Fibroblast of the aortic adventitia (primary cell): Measurements from ENCODE around the gene CC2D2A. TPM values are rescaled to one million over a fixed set of nuclear protein-coding genes. Genes with fewer than 3 reads are reported as not detected.
A peak's percentile ranks its signal among the peaks of the same experiment; 100 is the strongest.

ENCODE experiments used
- DNase-seq: peaks from one replicate; pipeline ENCODE4 v3.0.0-alpha.2; 2010; ENCODE audit warnings: low read depth
- H3K4me3 ChIP-seq: 2 replicates; pipeline ENCODE4 v1.5.1; 2011; ENCODE audit warnings: low read depth, mild to moderate bottlenecking, control low read depth, low read length, moderate library complexity
- CTCF ChIP-seq: IDR thresholded peaks from 2 replicates; pipeline ENCODE4 v1.5.1; 2011; ENCODE audit warnings: mild to moderate bottlenecking, low read length, control low read depth, inconsistent platforms; ENCODE audit not compliant: insufficient read depth
- total RNA-seq: library from RNA; depleted of rRNA; stranded (reverse); fragments of >200 nt; gene quantifications from 2 replicates; pipeline ENCODE4 v1.2.3, GENCODE V29; 2012; ENCODE audit warnings: low replicate concordance

The CC2D2A gene
- total RNA-seq, 1 donor: 52.9 TPM

DNA sequence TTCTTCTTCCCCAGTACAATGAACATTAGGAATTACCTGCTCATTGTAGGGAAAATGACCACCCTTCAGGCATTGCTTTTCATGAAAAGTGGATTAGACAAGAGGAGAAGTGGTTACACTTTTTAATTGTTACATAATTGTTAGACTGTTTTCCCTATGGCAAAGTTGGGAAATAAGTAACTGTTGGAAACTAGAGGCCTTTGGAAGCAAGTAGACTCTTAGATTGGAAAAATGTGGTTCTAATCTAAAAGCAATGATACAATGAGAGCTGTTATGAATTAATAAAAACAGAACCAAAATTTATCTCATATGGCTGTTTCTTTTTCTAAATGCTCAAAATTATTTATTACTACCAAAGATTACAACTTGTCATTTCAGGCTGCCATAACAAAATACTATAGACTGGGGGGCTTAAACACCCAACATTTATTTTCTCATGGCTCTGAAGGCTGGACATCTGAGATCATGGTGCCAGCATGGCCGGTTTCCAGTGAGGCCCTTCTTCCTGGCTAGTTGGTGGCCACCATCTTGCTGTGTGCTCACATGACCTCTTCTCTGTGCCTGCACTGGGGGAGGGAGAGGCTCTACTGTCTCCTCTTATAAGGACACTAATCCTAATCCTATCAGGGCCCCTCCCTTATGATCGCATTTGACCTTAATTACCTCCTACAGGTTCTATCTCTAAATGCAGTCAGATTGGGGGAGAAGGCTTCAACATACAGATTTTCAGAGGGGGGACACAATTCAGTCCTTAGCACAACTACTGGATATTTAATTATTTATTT, 12.5 kb downstream of the CC2D2A start:
- TF ChIP-seq CTCF: no peak
- H3K4me3 ChIP-seq: no peak overlapping the region
- peak; percentile 20 for DNase-seq

GRCh38 chr4:15482842-15483241, 13.2 kb downstream of the CC2D2A start:
- no peak for TF ChIP-seq CTCF
- H3K4me3 ChIP-seq: no peak overlapping the region
- peak; percentile 50 for DNase-seq

DNA sequence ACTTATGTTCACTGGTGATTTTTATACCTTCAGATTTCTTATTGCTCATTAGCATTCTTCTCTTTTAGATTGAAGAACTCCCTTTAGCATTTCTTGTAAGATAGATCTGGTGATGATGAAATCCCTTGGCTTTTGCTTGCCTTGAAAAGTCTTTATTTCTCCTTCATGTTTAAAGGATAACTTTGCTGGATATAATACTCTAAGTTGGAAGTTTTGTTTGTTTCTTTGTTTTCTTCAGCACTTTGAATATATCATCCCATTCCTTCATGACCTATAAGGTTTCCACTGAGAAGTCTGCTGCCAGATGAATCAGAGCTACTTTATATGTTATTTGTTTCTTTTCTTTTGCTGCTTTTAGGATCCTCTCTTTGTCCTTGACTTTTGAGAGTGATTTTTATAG, 18.5 kb downstream of the CC2D2A start:
- no peak overlapping the region for H3K4me3 ChIP-seq
- DNase-seq: peak; percentile 42
- no peak for TF ChIP-seq CTCF

- no peak for TF ChIP-seq CTCF
- H3K4me3 ChIP-seq: no peak overlapping the region
- peak; percentile 94 for DNase-seq
Measured at GRCh38 chr4:15488658-15489470, 19.2 kb downstream of the CC2D2A start.

DNA sequence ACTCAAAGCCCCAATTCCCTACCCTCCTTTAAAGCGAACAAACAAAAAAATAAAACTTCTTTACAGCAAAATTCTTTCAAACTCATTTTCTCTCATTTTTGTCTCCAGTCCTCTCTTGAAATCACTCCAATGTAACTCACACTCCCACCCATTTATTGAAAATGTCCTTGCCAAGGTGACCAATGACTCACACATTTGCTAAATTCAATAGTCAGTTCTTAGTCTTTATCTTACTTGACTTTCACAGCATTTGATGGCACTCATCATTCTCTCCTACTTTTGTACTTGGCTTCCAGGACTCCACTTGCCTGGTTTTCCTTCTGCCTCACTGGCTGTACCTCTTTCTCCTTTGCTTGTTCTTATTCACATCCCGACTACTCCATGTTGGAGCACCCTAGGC, 19.9 kb downstream of the CC2D2A start:
- TF ChIP-seq CTCF: no peak
- no peak overlapping the region for H3K4me3 ChIP-seq
- peak; percentile 54 for DNase-seq

GRCh38 chr4:15493411-15493810, 23.7 kb downstream of the CC2D2A start:
- H3K4me3 ChIP-seq: no peak overlapping the region
- DNase-seq: peak; percentile 37
- no peak for TF ChIP-seq CTCF
